ENCODE results near the gene VWF.

VWF gene

DNA sequence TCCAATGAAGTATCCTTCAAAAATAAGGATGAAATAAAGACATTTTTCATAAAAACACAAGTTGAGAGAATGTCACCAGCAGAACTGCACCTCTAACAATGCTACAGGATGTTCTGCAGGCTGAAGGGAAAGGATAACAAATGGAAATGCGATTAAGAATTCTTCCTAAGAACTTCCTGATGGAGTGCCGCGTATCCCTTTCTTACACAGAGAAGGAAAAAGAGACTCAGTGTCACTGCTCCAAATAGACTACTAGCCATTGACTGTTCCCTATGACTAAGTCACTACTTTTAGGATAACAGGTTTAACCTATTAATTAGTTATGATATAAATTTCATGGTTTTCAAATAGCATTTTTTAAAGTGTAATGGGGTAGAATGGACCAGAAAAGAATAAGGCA is 182.6 kb downstream of the VWF start:
- no peak for DNase-seq

DNA sequence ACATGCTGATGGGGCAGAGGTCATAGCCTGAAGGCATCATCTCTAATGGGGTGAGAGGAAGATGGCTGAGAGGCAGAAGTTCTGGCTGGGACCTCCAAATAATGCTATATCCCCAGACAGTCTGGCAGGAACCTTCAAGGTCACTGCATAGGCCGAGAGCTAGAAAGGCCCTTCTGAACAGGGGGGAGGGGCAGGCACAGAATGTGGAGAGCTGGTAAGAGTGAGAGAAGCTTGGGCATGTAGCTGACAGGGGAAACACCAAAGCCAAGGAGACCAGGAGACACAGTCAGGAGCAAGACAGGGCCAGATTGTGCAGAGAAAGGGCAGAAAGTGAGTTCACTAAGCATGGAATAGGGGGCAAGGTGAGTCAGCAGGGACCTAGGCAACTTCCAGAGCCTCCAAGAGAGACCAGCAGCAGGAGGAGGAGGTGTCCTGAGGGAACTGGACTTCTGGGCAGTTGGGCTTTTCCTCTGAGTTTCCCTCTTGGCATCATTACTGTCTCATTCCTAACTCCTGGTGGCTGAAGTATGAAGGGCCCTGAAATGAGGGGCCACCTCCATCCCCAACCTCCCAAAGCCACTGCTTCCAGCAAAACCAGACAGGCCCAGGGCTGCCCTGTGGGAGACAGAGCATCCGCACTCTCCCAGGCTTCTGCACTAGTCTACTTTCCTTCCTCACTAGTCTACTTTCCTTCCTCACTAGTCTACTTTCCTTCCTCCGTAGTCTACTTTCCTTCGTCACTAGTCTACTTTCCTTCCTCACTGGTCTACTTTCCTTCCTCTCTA is 196.5 kb downstream of the VWF start:
- DNase-seq: no peak

DNA sequence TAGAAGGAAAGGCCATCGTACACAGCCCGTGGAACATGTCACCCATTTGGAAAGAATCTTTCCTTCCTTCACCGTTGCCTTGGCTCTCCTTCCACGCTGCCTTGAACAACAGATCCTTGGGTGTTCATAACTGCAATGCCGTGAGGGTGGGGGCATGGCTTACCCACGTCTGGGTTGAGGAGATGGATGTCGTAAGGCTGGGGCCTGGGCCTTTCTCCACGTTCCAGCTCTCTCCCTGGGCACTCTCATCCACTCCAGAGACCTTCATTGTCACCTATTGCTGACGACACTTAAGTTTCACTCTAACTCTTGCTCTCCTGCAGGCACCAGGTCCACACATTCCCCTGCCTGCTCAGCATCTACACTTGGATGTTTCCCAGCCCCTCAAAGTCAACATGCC is 198.8 kb downstream of the VWF start:
- DNase-seq: no peak

DNA sequence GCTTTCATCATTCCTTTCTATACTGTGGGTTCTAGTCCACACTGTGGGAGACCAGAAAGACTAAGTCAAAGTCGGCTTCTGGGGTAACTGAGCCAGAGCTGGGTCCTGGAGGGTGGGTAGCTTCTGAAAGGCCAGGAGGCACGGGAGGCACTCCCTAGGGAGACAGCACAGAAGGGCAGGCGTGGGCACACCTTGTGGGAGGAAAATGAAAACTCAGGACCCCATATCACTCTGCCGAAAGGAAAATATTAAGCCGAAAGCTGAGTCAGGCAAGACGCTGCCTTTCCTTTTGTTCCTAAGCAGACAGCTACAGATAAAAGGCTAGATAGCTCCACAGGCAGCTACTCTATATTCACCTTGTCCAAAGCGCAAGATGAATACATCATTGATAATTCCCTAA is 200.1 kb downstream of the VWF start:
- DNase-seq: no peak

DNA sequence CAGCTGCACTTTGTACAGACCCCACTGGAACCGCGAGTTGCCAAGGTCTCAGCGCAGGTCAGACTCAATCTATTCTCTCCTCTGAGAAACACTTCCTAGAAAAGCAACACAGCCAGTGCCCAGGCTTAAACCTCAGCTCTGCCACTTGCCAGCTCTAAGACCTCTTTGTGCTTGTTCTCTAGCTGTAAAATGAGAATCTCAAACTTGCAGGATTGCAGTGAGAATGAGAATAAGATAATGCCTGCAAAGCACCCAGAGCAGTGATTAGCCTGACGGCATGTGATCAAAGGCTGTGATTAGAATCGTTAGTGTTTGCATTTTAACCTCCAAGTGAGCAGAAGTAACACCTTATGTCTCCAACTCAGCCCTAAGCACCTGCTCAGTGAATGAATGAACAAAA is 200.7 kb downstream of the VWF start:
- no peak for DNase-seq

DNA sequence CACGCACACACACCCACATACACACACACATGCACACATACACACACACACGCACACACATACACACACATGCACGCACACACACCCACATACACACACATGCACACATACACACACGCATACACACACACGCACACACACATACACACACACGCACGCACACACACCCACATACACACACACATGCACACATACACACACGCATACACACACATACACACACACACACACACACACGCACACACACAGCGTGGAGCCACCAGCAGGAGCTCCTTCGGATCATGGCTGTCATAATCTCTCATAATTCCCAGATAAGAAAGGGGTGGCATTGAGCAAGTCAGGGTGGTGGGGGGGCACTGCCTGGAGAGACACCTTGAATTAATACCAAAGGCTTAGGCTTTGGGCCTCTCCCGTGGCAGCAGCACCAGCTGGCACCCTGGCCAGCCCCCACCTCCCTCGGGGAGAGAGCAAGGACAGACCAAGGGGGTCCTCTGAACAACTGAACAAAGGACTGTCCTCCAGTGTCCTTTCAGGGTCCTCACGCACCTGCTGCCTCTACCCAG is 201.3 kb downstream of the VWF start:
- DNase-seq: no peak

DNA sequence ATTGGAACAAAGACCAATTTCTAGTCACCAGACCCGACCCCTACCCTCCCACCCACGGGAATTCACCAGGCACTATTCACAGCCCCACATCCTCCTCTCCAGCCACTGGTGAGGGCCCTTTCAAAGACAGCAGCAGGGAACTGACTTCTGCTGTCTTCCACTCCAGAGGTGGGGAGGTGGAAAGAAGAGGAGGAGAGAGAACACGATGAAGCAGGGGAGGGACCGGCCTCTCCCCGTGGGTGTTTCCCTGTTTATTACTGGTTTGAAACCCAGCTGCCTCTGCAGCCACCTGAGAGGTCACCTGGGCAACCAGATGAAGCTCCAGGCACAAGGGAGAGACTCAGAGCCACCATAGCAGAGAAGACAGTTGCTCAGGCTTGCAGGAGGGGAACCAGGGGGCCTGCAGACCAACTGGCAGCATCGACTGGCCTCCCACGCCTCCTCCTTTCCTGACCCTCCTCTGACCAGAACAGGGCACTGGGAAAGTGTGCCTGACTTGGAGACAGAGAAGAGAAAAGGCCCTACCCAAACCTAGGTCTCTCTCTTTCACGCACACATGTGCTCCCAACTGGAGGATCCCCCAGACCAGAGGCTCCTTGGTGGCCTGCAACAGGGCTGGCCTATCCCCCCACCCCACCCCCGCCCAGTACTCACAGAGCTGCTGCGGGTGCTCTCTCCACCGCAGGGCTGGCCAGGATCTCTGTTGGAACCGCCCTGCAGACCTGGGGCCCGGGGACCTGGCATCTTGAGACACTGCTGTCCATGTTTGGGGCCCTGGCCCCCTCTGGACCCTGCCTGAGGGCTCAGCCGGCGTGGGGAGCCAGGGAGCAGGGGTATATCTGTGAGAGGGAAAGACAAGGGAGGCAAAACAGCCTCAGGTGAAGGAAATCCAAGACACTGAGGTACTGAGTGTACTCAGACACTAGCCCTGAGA is 202.2 kb downstream of the VWF start:
- no peak for DNase-seq

DNA sequence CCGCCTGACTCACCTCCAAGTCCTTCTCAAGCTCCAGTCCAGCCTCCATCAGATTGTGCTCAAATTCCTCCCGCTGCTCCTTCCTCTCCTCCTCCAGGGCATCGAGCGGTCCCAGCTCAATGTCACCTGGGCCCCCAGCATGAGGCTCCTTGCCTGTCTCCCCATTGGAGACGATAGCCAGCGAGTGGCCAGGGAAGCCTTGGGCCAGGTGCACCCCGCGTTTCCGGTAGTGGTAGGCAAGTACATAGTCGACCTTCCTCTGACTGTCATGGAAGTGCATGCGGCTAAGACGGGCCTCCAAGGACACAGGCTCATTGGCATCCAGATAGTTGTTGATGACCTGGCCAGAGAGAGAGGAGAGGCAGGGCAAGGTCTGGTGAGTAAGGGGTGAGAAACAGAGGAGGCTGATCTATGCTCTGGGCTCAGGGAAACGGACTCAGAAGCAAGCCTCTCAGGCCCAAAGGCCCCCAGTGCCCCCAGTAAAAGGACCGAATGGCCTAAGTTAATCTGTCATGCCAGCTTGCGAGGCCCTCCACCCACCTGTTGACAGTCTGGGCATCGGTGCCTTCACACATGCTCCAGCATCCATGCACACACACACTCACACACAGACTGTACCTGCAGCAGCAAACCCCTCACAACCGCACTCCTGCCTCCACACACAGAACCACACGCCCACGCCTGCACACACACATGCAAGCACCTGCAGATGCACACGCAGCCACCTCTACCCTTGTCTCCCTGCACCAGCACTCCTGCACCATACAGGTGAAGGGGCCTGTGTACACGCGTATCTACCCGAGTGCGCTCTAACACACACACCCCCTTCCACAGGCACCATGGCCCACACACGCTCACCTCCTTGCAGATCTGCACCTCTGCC is 203.2 kb downstream of the VWF start:
- no peak for DNase-seq

DNA sequence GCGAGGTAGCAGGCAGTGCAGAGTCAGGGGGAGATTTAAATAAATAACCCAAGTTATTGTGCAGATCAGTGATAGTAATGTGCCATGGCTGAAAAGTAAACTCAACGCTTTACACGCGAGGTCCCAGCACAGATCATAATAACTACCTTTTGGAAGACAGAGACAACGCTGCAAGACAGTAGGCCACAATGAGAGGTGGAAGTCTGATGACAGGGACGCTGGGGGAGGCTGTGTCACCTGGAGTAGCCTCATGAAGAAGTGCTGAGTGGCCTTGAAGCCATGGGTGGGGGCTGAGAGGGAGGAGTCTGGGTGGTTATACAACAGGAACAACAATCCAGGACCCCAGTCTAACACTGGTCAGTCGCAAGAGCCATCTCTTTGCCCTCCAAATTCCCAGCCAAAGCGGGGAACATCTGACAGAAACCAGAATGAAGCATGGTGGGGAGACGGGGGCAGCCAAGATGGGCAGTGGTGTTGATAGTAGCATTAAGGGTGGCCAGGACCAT is 207.6 kb downstream of the VWF start:
- no peak for DNase-seq

DNA sequence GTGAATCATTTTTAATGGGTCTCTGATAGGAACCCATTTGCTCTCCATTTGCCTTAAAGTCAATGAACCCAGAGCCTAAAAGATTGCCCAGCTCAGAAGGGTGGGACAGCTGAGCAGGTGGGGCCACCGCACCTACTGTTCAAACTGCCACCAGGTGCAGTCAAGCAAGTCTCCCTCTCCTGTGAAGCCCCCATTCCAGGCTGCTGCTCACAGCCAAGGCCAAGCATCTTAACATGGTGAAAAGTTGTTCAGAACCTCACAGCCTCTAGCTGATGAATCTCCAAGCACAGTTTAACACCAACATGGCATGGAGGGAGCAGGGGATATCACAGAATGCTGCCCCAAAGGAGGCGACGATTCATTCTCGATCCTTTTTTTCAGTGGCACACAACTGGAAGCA is 209.0 kb downstream of the VWF start:
- no peak for DNase-seq

DNA sequence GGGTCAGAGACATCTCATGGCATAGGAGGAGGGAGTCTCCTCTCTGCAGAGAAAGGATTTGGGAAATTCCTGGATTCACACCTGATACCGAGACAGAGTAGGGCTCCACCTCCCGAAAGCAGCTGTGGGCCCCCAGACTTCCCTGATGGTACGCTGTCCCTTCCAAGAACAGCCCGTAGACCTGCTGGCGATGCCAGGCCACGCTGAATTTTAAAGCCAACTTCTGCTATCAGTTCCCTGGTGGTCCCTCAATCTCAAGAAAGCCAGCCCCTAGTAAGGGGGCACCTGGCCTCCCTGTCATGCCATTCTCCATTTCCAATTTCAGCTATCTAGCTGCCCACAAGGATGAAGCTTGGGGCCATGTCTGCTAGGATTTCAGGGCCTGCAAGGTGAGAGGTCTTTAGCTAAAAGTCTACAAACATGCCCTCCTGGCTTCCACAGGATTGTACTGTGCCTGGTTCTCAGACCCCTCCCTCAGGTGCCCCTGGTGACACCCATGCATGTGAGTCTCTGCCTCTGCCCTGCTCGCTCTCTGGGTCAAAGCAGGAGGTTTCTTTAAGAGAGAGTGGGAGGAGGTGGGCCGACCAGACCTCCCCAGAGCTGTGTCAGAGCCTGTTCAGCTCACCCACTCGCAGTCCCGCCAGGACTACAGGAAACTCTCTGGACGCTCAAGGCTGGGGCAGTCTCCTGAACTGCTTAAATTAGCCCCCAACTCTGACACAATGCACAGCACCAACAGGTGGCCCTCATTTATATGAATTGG is 209.9 kb downstream of the VWF start:
- DNase-seq: no peak

DNA sequence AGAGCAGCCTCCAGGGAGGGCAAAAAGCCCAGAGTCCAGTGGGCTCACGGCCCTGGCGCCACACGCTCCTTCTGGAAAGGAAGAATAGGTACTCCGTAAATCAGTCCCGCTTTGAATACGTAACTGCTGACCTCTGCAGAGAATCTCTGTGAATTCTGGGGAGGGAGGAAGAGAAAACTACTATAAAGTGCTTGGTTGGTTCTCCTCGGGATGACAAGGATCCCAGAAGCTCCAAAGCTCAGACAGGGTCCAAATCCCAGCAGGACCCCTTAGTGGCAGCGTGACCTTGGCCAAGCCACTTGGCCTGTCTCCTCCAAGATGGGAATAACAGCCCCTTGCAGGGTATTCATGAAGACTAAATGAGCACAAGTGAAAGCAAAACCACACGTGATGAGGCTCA is 211.1 kb downstream of the VWF start:
- DNase-seq: no peak

DNA sequence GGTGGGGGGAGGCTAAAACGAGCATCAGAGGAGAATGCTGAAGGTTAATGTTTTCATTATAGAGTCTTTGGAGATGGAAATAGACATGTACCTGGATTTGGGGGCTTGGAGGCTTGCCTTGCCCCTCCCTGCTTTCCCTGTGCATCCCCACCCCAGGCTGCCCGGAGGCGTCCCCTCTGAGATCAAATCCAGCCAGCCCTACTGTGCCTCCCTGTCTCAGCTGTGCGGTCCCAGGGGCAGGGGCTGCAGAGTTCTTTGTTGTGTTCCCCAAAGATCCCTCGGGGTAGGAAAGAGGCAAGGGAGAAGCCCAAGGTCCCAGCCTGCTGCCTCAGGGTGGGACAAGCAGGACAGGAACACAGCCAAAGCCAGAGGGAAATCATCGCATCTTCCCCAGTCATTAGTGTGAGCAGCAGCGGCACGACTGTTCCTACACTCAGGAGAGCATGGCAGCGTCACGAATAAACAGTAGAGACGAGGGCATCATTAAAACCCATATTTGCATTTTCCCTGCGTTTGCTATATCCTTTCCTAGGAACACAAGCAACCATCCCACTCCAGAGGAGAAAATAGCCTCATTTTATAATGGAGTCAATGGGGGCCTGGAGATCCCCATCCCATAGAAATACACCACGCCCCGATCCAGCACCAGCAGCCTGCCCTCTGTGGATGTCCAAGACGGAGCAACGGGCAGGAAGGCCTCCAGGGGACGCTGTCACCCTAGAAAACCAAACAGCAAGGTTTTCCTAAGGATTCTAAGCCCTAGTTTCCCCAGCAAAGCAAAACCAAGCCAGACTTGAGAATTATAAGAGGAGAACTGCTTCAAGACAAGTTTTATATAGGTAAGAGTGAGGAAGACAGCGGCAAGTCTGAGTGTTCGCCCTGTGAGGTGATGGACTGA is 211.8 kb downstream of the VWF start:
- DNase-seq: no peak

DNA sequence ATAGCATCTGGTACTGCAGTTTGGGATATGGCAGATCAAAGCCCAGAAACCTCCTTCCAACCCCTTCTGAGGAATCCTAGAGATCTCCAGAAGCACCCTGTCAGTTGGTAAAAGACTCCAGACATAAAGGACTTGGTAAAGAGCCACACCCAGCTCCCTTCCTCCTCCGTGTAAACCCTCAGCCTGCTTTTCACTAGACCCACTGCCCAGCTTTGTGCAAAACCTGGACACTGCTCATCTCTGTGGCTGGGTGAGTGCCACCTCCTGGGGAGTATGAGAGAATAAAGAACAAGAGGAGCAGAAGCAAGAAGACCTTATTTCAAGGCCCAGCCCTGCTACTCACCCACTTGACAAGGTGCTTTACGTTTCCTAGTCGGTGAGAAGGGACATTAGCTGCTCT is 212.5 kb downstream of the VWF start:
- no peak for DNase-seq

DNA sequence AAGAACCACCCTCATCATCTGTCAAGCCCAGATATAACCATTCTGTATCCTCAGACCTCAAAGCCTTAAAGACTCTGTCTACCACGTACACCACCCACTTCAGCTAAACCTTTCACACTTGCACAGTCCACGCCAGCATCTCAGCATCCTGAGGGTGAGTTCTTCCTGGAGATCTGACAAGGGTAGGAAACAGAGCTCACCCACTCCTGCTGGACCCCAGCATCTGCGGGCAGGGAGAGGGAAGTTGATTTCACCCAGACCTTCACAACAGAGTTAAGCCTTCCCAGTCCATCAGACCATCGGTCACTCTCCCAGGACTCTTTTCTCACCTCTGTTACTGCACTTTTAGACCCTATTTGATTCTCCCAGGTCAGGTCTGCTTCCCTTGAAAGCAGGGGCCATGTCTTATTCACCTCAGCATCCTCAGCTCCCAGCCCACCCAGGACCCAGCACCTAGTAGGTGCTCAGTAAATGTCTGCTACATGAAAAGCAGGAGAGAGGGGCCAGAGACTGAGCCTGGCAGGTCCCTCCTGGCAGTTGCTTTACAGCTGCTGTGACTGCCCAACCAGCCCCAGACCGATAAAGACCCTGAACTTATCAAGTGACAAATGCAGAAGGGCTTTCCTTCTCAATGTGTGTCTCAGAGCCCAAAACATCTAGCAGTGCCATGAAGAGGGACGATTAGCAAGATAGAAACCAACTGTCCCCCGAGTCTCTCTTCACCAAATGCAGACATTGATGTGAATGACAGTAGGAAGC is 213.5 kb downstream of the VWF start:
- DNase-seq: no peak

DNA sequence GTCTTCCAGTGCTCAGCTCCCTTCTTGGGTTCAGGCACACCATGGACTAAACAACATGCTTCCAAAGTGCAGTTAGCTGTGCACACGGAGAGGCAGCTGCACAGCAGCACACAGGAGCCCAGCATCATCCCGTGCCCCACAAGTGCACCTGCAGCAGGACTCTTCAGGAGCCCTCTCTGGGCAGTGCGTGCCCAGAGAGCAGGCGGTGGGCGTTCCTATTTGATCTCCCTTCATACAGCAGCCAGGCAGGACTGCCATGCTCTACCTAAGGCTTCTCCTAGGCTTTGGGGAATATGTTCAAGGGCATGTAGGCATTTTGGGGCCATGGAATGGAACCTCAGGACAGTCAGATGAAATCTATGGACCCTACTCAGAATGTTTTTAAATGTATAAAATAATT is 214.9 kb downstream of the VWF start:
- no peak for DNase-seq

DNA sequence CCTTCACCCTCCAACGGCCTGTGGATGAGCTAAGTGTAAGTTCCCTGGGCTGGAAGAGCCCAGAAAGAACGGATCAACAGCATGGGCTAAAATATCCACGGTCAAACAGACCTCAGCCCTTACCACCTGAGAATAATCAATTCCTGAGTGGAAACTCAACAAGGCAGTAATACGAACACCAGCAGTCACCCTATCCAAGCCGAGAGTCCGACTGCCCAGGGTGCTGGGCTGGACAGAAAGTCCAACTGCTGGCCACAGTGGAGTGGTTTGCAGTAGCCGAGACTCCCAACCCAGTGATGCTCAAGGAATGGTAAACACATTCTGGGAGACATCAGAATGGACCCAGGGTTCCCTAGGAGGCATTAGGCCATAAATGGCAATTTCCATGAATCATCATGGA is 216.2 kb downstream of the VWF start:
- DNase-seq: no peak

DNA sequence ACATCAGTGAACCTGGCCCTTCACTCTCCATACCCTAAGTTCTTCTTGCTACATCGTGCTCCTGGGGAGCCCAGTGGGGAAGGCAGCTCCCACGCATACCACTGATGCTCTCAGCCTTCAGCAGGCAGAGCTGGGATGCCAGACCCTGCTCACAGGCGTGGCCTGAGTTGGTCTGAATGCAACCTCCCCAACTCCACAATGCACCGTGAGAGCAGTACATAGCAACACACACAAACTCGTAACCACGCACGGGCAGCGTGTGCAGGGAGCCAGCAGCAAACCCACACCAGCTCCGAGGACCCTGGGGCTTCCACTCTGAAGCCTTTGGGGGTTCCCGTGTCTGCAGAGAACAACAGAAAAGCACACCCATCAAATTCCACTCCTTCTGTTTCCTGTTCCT is 216.7 kb downstream of the VWF start:
- no peak for DNase-seq

DNA sequence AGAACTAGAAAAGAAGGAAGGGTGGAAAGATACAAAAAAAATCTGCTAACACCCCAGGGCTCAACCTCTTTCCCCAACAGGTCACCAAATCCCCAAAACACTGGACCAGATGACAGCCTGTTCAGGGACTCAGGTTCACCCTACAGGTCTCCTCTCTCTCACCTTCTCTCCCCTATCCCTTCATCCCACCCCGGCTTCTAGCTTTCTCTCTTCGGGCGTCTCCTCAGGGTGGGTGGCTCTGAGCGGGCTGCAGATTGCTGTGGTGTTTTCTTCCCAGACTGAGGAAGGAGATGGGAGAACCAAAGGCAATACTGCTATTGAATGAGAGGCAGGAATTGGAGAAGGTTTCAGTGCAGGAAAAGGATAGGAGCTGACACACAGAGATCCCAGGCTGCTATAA is 218.7 kb downstream of the VWF start:
- DNase-seq: no peak

DNA sequence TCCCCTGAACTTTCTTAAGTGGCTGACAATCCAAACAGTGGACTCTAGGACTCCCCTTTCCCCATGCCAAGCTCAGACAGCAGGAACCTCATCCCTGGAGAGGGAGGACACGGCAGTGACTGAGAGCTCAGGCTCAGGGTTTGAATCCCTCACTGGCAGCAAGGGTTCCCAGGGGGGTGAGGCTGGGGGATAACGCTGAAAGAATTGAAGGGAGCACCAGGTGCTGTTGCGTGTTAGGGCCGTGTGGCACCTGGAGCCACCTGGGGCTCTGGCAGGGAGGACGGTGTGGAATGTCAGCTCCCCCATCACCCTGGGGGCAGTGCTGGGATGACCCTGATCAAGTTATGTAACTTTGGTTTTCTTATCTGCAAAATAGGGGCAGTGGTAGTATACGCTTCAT is 219.5 kb downstream of the VWF start:
- no peak for DNase-seq
